DMS53 treated with DMSO at 0.1 percent for 48 hours (cell line): ENCODE results near the gene SMIM30.

Experiments
- DNase-seq: peaks from one replicate; lab custom pipeline; 2025; ENCODE audit not compliant: unreplicated experiment; lab: John Stamatoyannopoulos, UW

The SMIM30 gene

GRCh38 chr7:113109718-113110117, 8.6 kb downstream of the SMIM30 start:
- no peak for DNase-seq

- DNase-seq, result no peak
These were observed 18.2 kb downstream of the SMIM30 start for GRCh38 chr7:113100121-113100603.

- DNase-seq, result peak; percentile 33
These were observed 19.0 kb downstream of the SMIM30 start for GRCh38 chr7:113099284-113099919.

GRCh38 chr7:113094517-113095249, 23.7 kb downstream of the SMIM30 start:
- no peak for DNase-seq

- DNase-seq, result no peak
These were observed 24.8 kb downstream of the SMIM30 start for GRCh38 chr7:113093561-113093960.

- DNase-seq, result no peak
These were observed 25.6 kb downstream of the SMIM30 start for GRCh38 chr7:113092762-113093161.

- peak; percentile 96 for DNase-seq
These were observed 31.0 kb downstream of the SMIM30 start for GRCh38 chr7:113087071-113087998.

GRCh38 chr7:113086431-113086888, 31.9 kb downstream of the SMIM30 start, which contains the start of gene GPR85:
TSS of gene GPR85 (minus strand) at chr7:113086827. CDS start at chr7:113084721, 2,106 bp downstream.
- DNase-seq, result peak; percentile 56

- DNase-seq, result peak; percentile 48
These were observed 32.5 kb downstream of the SMIM30 start for GRCh38 chr7:113085781-113086390.

- no peak for DNase-seq
These were observed 33.7 kb downstream of the SMIM30 start for GRCh38 chr7:113084496-113085172.

GRCh38 chr7:113083816-113084495, 34.4 kb downstream of the SMIM30 start:
- no peak for DNase-seq

GRCh38 chr7:113083132-113083815, 35.1 kb downstream of the SMIM30 start:
- no peak for DNase-seq

- no peak for DNase-seq
These were observed 40.0 kb downstream of the SMIM30 start for GRCh38 chr7:113078331-113078730.

GRCh38 chr7:113076703-113077102, 41.7 kb downstream of the SMIM30 start:
- no peak for DNase-seq

- no peak for DNase-seq
These were observed 46.9 kb downstream of the SMIM30 start for GRCh38 chr7:113071465-113071864.
